Keratinocyte (primary cell): ENCODE measurements around the gene DOK5. TPM values are rescaled to one million over a fixed set of nuclear protein-coding genes. Genes with fewer than 3 reads are reported as not detected.

Experiments used
- DNase-seq: peaks from one replicate; pipeline ENCODE4 v3.0.0-alpha.2; 2011; ENCODE audit warnings: low read depth, missing footprints, low spot score
- FAIRE-seq: peaks from 2 replicates; lab custom pipeline; 2011; peaks lifted over from hg19 to GRCh38; lab: Jason Lieb, UNC
- H2AFZ ChIP-seq: 2 replicates; pipeline ENCODE4 v1.6.0; 2012; ENCODE audit warnings: low read length, control low read depth, inconsistent platforms; ENCODE audit not compliant: control insufficient read depth
- H3K27ac ChIP-seq: 2 replicates; pipeline ENCODE4 v1.5.1; 2011; ENCODE audit warnings: low read length; ENCODE audit not compliant: control insufficient read depth, insufficient read depth
- H3K27me3 ChIP-seq: 3 replicates; pipeline ENCODE4 v1.6.0; 2011; ENCODE audit warnings: low read length; ENCODE audit not compliant: control insufficient read depth, insufficient read depth; ENCODE audit errors: extremely low read depth
- H3K36me3 ChIP-seq, 2 experiments: 2 replicates in 1 of 2; 3 replicates in 1 of 2; pipeline ENCODE4 v1.5.1; 2011; ENCODE audit warnings: low read length in 2 of 2, mild to moderate bottlenecking in 1 of 2; ENCODE audit not compliant: control insufficient read depth in 2 of 2, insufficient read depth in 2 of 2; ENCODE audit errors: extremely low read depth in 1 of 2
- H3K4me1 ChIP-seq: 3 replicates; pipeline ENCODE4 v1.5.1; 2011; ENCODE audit warnings: low read length; ENCODE audit not compliant: control insufficient read depth, insufficient read depth; ENCODE audit errors: extremely low read depth
- H3K4me2 ChIP-seq: 3 replicates; pipeline ENCODE4 v1.6.0; 2011; ENCODE audit warnings: low read depth, low read length; ENCODE audit not compliant: control insufficient read depth, insufficient read depth; ENCODE audit errors: extremely low read depth
- H3K4me3 ChIP-seq, 3 experiments: fragments of 200-600 bp in 1 of 3; sonication (generic) in 1 of 3; 2 replicates in 2 of 3; 3 replicates in 1 of 3; pipeline ENCODE4 v1.5.1; 2011 to 2016; ENCODE audit warnings: low read length in 3 of 3, mild to moderate bottlenecking in 3 of 3, control low read depth in 2 of 3, inconsistent platforms in 1 of 3, low read depth in 1 of 3, mixed read lengths in 1 of 3, mixed run types in 1 of 3, moderate library complexity in 1 of 3; ENCODE audit not compliant: control insufficient read depth in 2 of 3, insufficient read depth in 2 of 3; ENCODE audit errors: extremely low read depth in 1 of 3
- H3K79me2 ChIP-seq: 2 replicates; pipeline ENCODE4 v1.6.0; 2012; ENCODE audit warnings: low read length; ENCODE audit not compliant: control insufficient read depth, insufficient read depth
- H3K9ac ChIP-seq: 3 replicates; pipeline ENCODE4 v1.6.0; 2011; ENCODE audit warnings: low read length; ENCODE audit not compliant: control insufficient read depth, insufficient read depth; ENCODE audit errors: extremely low read depth
- H3K9me1 ChIP-seq: 3 replicates; pipeline ENCODE4 v1.6.0; 2011; ENCODE audit warnings: low read length; ENCODE audit not compliant: control insufficient read depth, insufficient read depth; ENCODE audit errors: extremely low read depth
- H3K9me3 ChIP-seq: 2 replicates; pipeline ENCODE4 v1.5.1; 2012; ENCODE audit warnings: low read depth, low read length; ENCODE audit not compliant: control insufficient read depth
- H4K20me1 ChIP-seq: 3 replicates; pipeline ENCODE4 v1.6.0; 2011; ENCODE audit warnings: low read length; ENCODE audit not compliant: control insufficient read depth, insufficient read depth; ENCODE audit errors: extremely low read depth
- EZH2 ChIP-seq: IDR thresholded peaks from one replicate; pipeline ENCODE4 v1.6.1; 2012; ENCODE audit warnings: inconsistent platforms, mild to moderate bottlenecking, low read length, moderate library complexity
- dilution Hi-C: fragments of 300-500 bp; cut with MboI; formaldehyde crosslinking; loops from one replicate; pipeline ENCODE4 v1.7.0; 2020; ENCODE audit warnings: low sequenced_read_pairs; ENCODE audit not compliant: extremely low pct_ligation_motif_present
- polyA plus RNA-seq, 5 experiments: library from polyadenylated mRNA; depleted of rRNA in 3 of 5; stranded (reverse) in 3 of 5; stranded (forward) in 1 of 5; unstranded in 1 of 5; fragments of >200 nt; gene quantifications; 1 replicate in 1 of 5; 2 replicates in 3 of 5; 3 replicates in 1 of 5; pipeline versions ENCODE4 v1.2.1 to v1.2.3, GENCODE V29; 2011 to 2012; ENCODE audit warnings: missing spikeins in 2 of 5, low read depth in 1 of 5, low replicate concordance in 1 of 5
- TF ChIP-seq, protein P1 (sequence below), 3 experiments: IDR thresholded peaks in 1 of 3; conservative IDR thresholded peaks in 1 of 3; optimal IDR thresholded peaks in 1 of 3; 2 replicates in 2 of 3; 3 replicates in 1 of 3; pipeline versions ENCODE3 to v1.5.1; 2011; ENCODE audit warnings: low read length in 3 of 3, mild to moderate bottlenecking in 3 of 3, moderate library complexity in 2 of 3, control low read depth in 1 of 3, inconsistent platforms in 1 of 3; ENCODE audit not compliant: insufficient read depth in 2 of 3; ENCODE audit errors: extremely low read depth in 1 of 3

Gene DOK5
- polyA plus RNA-seq, 1 donor (not counting 4 experiments of a cell fraction or from before 2014, with no cell fraction given): not detected

GRCh38 chr20:54694516-54694915 lies 219.1 kb downstream of the DOK5 start:
- FAIRE-seq (no peak), DNase-seq (no peak)
- dilution Hi-C loops: no loop called here
- Histone ChIP-seq H3K79me2 (no peaks in the 10 kb centered on the region), H3K9me1 (no peaks in the 10 kb centered on the region), H3K27ac (no peak overlapping the region), H2AFZ (no peak overlapping the region), H3K9ac (no peak overlapping the region), H3K27me3 (no peaks in the 10 kb centered on the region), H4K20me1 (no peaks in the 10 kb centered on the region), H3K4me2 (no peak overlapping the region), H3K36me3 (no peaks in the 10 kb centered on the region), H3K4me1 (no peaks in the 10 kb centered on the region), H3K4me3 (no peak overlapping the region), H3K9me3 (no peaks in the 10 kb centered on the region)
- TF ChIP-seq EZH2: no peak
- TF ChIP-seq, protein P1, sequence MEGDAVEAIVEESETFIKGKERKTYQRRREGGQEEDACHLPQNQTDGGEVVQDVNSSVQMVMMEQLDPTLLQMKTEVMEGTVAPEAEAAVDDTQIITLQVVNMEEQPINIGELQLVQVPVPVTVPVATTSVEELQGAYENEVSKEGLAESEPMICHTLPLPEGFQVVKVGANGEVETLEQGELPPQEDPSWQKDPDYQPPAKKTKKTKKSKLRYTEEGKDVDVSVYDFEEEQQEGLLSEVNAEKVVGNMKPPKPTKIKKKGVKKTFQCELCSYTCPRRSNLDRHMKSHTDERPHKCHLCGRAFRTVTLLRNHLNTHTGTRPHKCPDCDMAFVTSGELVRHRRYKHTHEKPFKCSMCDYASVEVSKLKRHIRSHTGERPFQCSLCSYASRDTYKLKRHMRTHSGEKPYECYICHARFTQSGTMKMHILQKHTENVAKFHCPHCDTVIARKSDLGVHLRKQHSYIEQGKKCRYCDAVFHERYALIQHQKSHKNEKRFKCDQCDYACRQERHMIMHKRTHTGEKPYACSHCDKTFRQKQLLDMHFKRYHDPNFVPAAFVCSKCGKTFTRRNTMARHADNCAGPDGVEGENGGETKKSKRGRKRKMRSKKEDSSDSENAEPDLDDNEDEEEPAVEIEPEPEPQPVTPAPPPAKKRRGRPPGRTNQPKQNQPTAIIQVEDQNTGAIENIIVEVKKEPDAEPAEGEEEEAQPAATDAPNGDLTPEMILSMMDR (optimal IDR thresholded peaks at IDR 0.05 in 1 of 3, IDR thresholded peaks at IDR 0.05 in 1 of 3, conservative IDR thresholded peaks at IDR 0.05 in 1 of 3; ENCODE audit: extremely low read depth in 1 of 3, insufficient read depth in 2 of 3, low read length in 3 of 3): no peak

- dilution Hi-C loops: no loop called here
- H3K9ac ChIP-seq: no peak overlapping the region
- no peak overlapping the region for H3K27ac ChIP-seq
- no peaks in the 10 kb centered on the region for H4K20me1 ChIP-seq
- no peak overlapping the region for H2AFZ ChIP-seq
- no peaks in the 10 kb centered on the region for H3K9me1 ChIP-seq
- H3K4me3 ChIP-seq: no peak overlapping the region
- DNase-seq (no peak), FAIRE-seq (no peak)
- H3K79me2 ChIP-seq: no peaks in the 10 kb centered on the region
- no peaks in the 10 kb centered on the region for H3K4me1 ChIP-seq
- no peaks in the 10 kb centered on the region for H3K9me3 ChIP-seq
- TF ChIP-seq EZH2: no peak
- TF ChIP-seq, protein P1 (optimal IDR thresholded peaks at IDR 0.05 in 1 of 3, IDR thresholded peaks at IDR 0.05 in 1 of 3, conservative IDR thresholded peaks at IDR 0.05 in 1 of 3; ENCODE audit: extremely low read depth in 1 of 3, insufficient read depth in 2 of 3, low read length in 3 of 3): no peak
- H3K36me3 ChIP-seq: no peaks in the 10 kb centered on the region
- no peak overlapping the region for H3K4me2 ChIP-seq
- no peaks in the 10 kb centered on the region for H3K27me3 ChIP-seq
These were observed 223.0 kb downstream of the DOK5 start for GRCh38 chr20:54698373-54698772.
